GM18873 (cell line): Measurements from ENCODE around the gene FOXO1.

Experiments used
- ATAC-seq: cut with Tn5 transposase; IDR thresholded peaks from one replicate; pipeline ENCODE4 v1.9.1; 2021; ENCODE audit warnings: mild to moderate bottlenecking, moderate library complexity, moderate number of reproducible peaks; ENCODE audit not compliant: unreplicated experiment, low FRiP score

Gene FOXO1

DNA sequence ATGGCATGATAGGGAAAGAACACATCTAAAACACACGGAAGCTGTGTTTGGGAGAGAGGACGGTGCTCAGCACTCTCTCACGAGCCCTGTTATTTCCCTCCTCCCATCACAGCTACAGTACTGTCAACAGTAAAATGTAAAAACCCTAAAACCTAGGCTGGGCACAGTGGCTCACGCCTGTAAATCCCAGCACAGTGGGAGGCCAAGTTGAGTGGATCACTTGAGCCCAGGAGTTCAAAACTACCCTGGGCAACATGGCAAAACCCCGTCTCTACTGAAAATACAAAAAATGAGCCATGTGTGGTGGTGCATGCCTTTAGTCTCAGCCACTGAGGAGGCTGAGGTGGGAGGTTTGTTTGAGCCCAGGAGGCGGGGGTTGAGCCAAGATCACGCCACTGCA is 54.8 kb downstream of the FOXO1 start:
- no peak for ATAC-seq

GRCh38 chr13:40611004-40611403 is 55.4 kb downstream of the FOXO1 start:
- ATAC-seq: no peak

DNA sequence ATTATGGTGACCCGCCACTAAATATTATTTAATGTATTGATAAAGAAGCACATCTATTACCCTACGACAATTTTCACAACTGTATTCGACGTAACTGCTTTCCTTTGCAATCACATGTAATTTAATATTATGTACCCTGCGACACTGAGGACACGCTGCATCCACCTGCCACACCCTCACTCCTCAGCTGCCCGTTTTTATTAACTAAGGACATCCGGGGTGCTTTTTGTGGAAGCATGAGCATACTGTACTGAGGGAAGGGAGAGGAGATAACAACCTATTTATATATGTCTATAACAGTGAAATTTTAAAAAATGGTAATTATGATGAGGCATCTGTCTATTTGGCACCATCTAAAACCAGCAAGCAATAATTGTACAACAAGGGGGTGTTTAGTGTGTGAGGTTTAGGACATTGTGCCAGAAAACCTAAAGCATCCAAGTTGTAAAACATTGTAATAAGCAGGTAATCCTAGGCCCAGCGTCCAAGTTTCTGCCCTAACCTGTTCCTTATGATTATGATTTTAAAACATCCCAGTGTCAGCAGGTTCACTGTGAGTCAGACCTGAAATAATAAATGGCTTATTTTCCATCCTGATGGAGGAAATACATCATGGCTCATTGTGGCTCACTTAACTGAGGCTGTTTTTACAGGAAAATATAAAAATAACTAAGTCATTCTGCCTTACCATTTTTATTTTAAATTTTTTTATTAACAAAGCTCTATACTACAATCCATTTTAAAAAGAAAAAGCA is 56.3 kb downstream of the FOXO1 start:
- ATAC-seq: no peak

GRCh38 chr13:40608308-40608707 is 58.1 kb downstream of the FOXO1 start:
- no peak for ATAC-seq

DNA sequence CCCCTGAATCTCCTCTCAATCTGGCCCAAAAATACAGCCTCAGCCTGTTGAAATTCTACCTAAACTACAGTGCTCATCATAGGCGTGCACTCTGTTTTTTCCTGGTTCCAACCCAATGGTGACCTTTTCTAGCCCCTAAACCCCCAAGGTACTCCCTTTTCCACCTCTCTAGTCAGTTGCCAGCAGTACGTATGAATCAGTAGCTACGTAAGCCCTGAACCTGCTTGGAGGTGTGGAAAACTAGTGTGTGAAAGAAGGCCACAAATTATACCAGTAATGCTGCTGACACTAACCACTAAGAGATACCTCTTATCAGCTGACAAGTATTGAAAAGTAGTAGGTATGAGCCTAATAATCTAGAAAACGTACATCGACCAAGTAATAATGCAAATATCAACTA is 60.9 kb downstream of the FOXO1 start:
- ATAC-seq: no peak

GRCh38 chr13:40604135-40604534 is 62.3 kb downstream of the FOXO1 start:
- no peak for ATAC-seq

GRCh38 chr13:40600149-40600751 is 66.2 kb downstream of the FOXO1 start:
- ATAC-seq: no peak

GRCh38 chr13:40599747-40600146 is 66.7 kb downstream of the FOXO1 start:
- ATAC-seq: no peak

GRCh38 chr13:40599124-40599523 is 67.3 kb downstream of the FOXO1 start:
- ATAC-seq: no peak

- no peak for ATAC-seq
Measured at GRCh38 chr13:40598569-40598968, 67.9 kb downstream of the FOXO1 start.

DNA sequence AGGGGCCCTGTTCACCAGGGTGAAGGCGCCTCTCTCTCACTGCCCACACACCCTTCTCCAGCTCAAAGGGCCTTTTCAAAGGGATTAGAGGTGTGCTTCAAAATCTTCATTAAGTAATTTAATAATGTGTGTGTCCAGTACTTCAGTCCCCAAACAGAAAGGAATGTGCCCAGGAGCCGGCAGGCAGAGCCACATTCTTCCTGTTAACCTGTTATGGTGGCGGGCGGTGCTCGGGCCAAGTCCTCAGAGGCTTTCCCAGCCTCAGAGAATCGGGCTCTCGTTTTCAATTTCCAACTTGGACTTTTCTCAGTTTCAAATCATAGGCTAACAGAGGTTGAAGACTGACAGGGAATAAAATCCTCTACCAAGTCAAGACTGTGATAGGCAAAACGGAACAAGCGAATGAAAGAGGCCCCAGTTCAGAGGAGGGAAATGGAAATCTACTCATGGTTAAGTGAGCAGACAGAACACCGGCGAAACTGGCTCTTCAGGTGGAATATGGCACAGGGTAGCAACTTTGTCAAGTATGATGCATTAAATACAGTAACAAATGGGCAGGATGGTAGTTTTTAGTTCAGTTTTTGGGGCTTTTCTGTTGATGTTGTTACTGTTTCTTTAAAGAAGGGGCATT is 68.6 kb downstream of the FOXO1 start:
- no peak for ATAC-seq

- ATAC-seq: no peak
Measured at GRCh38 chr13:40596484-40596883, 70.0 kb downstream of the FOXO1 start.

DNA sequence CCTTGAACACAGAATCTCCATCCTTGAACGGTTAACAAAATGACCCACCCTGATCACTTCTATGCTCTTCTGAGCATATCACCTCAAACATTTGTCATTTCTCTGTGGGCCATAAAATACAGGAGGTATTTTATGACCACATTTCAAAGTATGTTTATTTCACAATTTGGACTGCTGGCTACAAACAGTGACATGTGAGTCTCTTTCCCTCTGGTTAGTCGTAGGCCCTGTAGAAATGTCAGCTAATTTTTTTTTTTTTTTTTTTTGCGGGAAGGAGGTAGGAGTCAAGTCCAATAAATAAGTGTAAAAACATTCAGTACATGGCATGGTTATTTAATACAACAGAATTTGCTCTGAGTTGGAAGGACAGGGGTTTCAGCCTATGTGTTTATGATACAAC is 70.7 kb downstream of the FOXO1 start:
- no peak for ATAC-seq

GRCh38 chr13:40592035-40592434 is 74.4 kb downstream of the FOXO1 start:
- no peak for ATAC-seq

DNA sequence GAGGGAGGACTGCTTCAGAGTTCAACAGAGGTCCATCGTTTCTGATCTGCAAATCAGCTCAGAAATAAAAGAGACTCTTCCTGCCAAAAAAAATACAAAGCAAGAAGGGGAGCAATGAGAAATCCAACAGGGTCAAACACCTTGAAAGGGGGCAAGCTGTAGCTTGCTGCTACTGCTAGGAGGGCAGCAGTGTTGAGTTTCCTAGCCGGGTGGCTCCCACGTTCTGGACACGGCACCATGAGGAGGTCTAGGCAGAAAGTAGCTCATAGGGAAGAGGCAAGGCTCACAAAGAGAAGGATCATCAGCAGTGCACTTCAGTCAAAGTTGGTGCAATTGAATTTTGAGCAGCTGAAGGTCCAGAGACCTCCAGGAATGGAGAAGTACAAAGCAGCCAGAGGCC is 75.3 kb downstream of the FOXO1 start:
- no peak for ATAC-seq

GRCh38 chr13:40590112-40590862 is 76.2 kb downstream of the FOXO1 start:
- no peak for ATAC-seq

DNA sequence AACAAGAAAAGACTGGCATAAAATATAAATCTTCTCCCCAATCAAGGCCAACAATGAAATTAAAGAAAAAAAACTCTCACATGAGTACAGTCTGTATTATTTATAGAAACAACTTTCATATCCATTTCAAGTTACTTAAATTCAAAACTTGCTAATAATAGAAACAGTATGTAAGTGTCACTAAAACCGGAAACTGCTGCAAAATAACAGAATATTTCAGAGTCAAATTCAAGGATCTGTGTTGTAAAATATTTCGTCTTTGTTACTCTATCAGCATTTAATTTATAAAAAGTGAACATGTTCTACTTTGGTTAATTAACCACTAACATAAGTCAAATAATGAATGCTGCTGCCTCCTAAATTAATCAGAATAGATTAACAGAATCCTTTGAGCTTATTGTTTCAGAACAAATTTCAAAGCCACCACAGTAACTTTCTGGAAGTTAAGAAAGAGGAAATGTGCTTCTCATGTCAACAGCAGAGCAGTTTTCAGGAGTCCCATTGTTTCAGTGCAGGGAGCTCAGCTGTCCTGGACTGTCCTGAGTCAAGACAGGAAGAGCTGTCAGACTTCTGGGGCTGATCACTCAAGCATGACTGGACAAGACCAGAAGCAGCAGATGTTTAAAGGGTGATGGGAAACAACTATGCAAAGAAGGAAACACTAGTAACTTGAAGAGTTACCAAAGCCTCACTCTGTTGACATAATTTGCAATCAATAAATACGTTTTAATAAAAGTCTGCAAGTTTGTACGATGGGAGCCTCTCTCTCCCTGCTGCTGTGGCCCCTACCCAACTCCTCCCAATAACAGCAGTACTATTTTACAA is 76.9 kb downstream of the FOXO1 start:
- peak; percentile 87 for ATAC-seq

DNA sequence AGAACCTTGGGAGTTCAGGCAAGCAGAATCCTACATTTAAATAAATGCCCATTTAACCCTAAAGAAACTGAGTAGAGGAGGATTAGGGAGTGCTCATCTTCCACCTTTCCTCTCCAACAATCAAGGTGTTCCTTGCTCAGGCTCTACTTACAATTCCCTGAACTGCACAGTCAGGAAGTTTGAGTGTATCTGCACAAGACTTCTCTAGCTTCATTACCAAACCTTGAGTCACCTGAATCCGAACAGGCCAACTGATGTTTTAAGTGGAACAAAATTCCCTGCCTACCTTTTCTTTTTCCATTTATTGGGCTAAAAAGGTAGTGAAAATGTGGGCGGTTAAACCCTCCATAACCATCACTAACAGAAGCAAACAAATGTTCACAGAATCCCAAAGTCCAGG is 78.3 kb downstream of the FOXO1 start:
- ATAC-seq: no peak

- no peak for ATAC-seq
Measured at GRCh38 chr13:40586886-40587565, 79.4 kb downstream of the FOXO1 start.
